K562 (cell line): ENCODE data around the gene ZNF232. TPM values are rescaled to one million over a fixed set of nuclear protein-coding genes. Genes with fewer than 3 reads are reported as not detected.

Source experiments
- ATAC-seq: fragments of 200-7000 bp; cut with Tn5 transposase; 3 replicates; pipeline ENCODE4 v1.9.1; 2020; ENCODE audit warnings: moderate library complexity
- Bru-seq: library from RNA; stranded (reverse); fragments of 400-500 nt; gene quantifications from one replicate; lab custom pipeline; 2021; lab: Mats Ljungman, UMichigan
- BruChase-seq, 2 experiments: library from RNA; stranded (reverse); fragments of 400-500 nt; gene quantifications; one replicate each; lab custom pipeline; 2021; lab: Mats Ljungman, UMichigan
- BruUV-seq: library from RNA; stranded (reverse); fragments of 400-500 nt; replicated peaks from 2 replicates; lab custom pipeline; 2021; lab: Mats Ljungman, UMichigan
- CTCF ChIA-PET: fragments of 300-600 bp; formaldehyde crosslinking; extraction: SDS; loops from one replicate; lab custom pipeline; 2021; ENCODE audit warnings: low intra/inter-chr PET ratio; lab: Yijun Ruan, JAX
- POLR2A ChIA-PET: fragments of 300-600, 350-650 bp; sonication (Branson Sonifier 250); formaldehyde crosslinking; extraction: SDS; loops from one replicate; lab custom pipeline; 2021; ENCODE audit warnings: antibody characterized with exemption, inconsistent platforms; lab: Yijun Ruan, JAX
- DNase-seq, 4 experiments: peaks; one replicate each; pipeline versions ENCODE4 v3.0.0 to v3.0.0-alpha.2; 2011 to 2018; ENCODE audit warnings: low spot score in 3 of 4, mixed read lengths in 3 of 4; ENCODE audit errors: extremely low read depth in 1 of 4
- FAIRE-seq: peaks from 2 replicates; lab custom pipeline; 2011; peaks lifted over from hg19 to GRCh38; lab: Jason Lieb, UNC
- H2AFZ ChIP-seq: 2 replicates; pipeline ENCODE4 v1.6.0; 2011; ENCODE audit warnings: low read depth, low read length, control low read depth, inconsistent platforms
- H3K27ac ChIP-seq: fragments of 200-600 bp; 3 replicates; pipeline ENCODE4 v1.8.0; 2011; ENCODE audit warnings: low read depth, mild to moderate bottlenecking, control low read depth, inconsistent platforms, low read length, moderate library complexity, mixed read lengths; ENCODE audit errors: extremely low read depth
- H3K27me3 ChIP-seq, 2 experiments: fragments of 300-600 bp in 1 of 2; 2 replicates in 1 of 2; 3 replicates in 1 of 2; pipeline versions ENCODE4 v1.6.0 to v1.8.0; 2011; ENCODE audit warnings: inconsistent platforms in 2 of 2, low read length in 2 of 2, mild to moderate bottlenecking in 1 of 2, mixed read lengths in 1 of 2, moderate library complexity in 1 of 2; ENCODE audit not compliant: control insufficient read depth in 2 of 2, insufficient read depth in 2 of 2
- H3K36me3 ChIP-seq: fragments of 300-600 bp; 3 replicates; pipeline ENCODE4 v1.8.0; 2011; ENCODE audit warnings: mild to moderate bottlenecking, low read length, inconsistent platforms; ENCODE audit not compliant: control insufficient read depth, insufficient read depth
- H3K4me1 ChIP-seq, 2 experiments: fragments of 200-600 bp in 1 of 2; replicated peaks in 1 of 2; 2 replicates in 1 of 2; 3 replicates in 1 of 2; pipeline versions ENCODE4 v1.5.1 to v1.8.0; 2011; ENCODE audit warnings: inconsistent platforms in 2 of 2, low read length in 2 of 2, mild to moderate bottlenecking in 1 of 2, mixed read lengths in 1 of 2, moderate library complexity in 1 of 2; ENCODE audit not compliant: control insufficient read depth in 2 of 2, insufficient read depth in 2 of 2
- H3K4me2 ChIP-seq: 2 replicates; pipeline ENCODE4 v1.6.1; 2011; ENCODE audit warnings: low read length, control low read depth, inconsistent platforms, mixed read lengths; ENCODE audit not compliant: insufficient read depth
- H3K4me3 ChIP-seq: fragments of 200-600 bp; sonication (generic), shearing (Covaris generic); 2 replicates; pipeline ENCODE4 v1.5.1; 2016; ENCODE audit warnings: control low read depth, inconsistent platforms
- H3K79me2 ChIP-seq: fragments of 200-600 bp; 3 replicates; pipeline ENCODE4 v1.8.0; 2011; ENCODE audit warnings: low read length, inconsistent platforms; ENCODE audit not compliant: control insufficient read depth, insufficient read depth
- H3K9ac ChIP-seq, 2 experiments: 2 replicates each; pipeline versions ENCODE4 v1.6.0 to v1.6.1; 2011; ENCODE audit warnings: low read depth in 2 of 2, low read length in 2 of 2, control low read depth in 1 of 2, inconsistent platforms in 1 of 2, mild to moderate bottlenecking in 1 of 2, mixed read lengths in 1 of 2; ENCODE audit not compliant: insufficient read depth in 1 of 2
- H3K9me1 ChIP-seq: one replicate; pipeline ENCODE4 v1.6.0; 2011; ENCODE audit warnings: inconsistent platforms, mild to moderate bottlenecking, low read length, moderate library complexity; ENCODE audit not compliant: control insufficient read depth, insufficient read depth
- H3K9me3 ChIP-seq: replicated peaks from 2 replicates; pipeline ENCODE4 v1.5.1; 2011; ENCODE audit warnings: low read depth, low read length, inconsistent platforms; ENCODE audit not compliant: control insufficient read depth, insufficient read depth
- H4K20me1 ChIP-seq: replicated peaks from 2 replicates; pipeline ENCODE4 v1.6.1; 2011; ENCODE audit warnings: low read length, inconsistent platforms, mixed read lengths; ENCODE audit not compliant: control insufficient read depth, insufficient read depth
- ARNT ChIP-seq, 2 experiments: fragments of 450-650 bp; IDR thresholded peaks; 2 replicates each; pipeline ENCODE4 v1.6.1; 2016; ENCODE audit warnings: mild to moderate bottlenecking in 1 of 2
- BRCA1 ChIP-seq, 2 experiments: fragments of 450-650 bp in 1 of 2; sonication (generic) in 1 of 2; formaldehyde crosslinking in 1 of 2; IDR thresholded peaks; 2 replicates each; pipeline versions ENCODE4 v1.5.0 to v1.6.1; 2017 to 2020; ENCODE audit warnings: mild to moderate bottlenecking in 1 of 2, missing genetic modification reagents in 1 of 2
- ETV5 ChIP-seq: sonication (generic); formaldehyde crosslinking; IDR thresholded peaks from 2 replicates; pipeline ENCODE4 v1.4.0; 2020; ENCODE audit warnings: low read depth, mild to moderate bottlenecking, missing genetic modification reagents
- FOS ChIP-seq: IDR thresholded peaks from 3 replicates; pipeline ENCODE4 v1.6.1; 2011; ENCODE audit not compliant: insufficient read length; ENCODE audit errors: extremely low read depth
- FOXK2 ChIP-seq, 2 experiments: fragments of 450-650 bp; IDR thresholded peaks in 1 of 2; conservative IDR thresholded peaks in 1 of 2; 2 replicates each; pipeline ENCODE4 v1.6.1; 2016; ENCODE audit warnings: low read depth in 2 of 2, mild to moderate bottlenecking in 1 of 2
- ILF3 ChIP-seq: fragments of 450-650 bp; IDR thresholded peaks from 2 replicates; pipeline ENCODE4 v1.6.1; 2018; ENCODE audit warnings: antibody characterized with exemption, mild to moderate bottlenecking, moderate library complexity, borderline replicate concordance
- SRSF9 ChIP-seq: fragments of 200-400 bp; formaldehyde crosslinking; IDR thresholded peaks from 2 replicates; pipeline ENCODE4 v1.6.1; 2017; ENCODE audit warnings: low read depth, low read length, borderline replicate concordance
- XRCC5 ChIP-seq: fragments of 200-400 bp; formaldehyde crosslinking; IDR thresholded peaks from 2 replicates; pipeline ENCODE4 v1.6.1; 2017; ENCODE audit warnings: low read depth, mild to moderate bottlenecking, low read length
- ZNF778 ChIP-seq: fragments of 450-650 bp; formaldehyde crosslinking; IDR thresholded peaks from 2 replicates; pipeline ENCODE4 v1.4.0; 2020; ENCODE audit warnings: mild to moderate bottlenecking, moderate library complexity
- WGBS: fragments of 100-300 bp; shearing (Covaris generic); methylation state at CpG from one replicate; pipeline ENCODE4 v1.1.6; 2016; ENCODE audit warnings: low coverage, mixed read lengths; ENCODE audit not compliant: insufficient coverage; ENCODE audit errors: missing lambda C conversion rate; 5-methylcytosine and 5-hydroxymethylcytosine counted together
- in situ Hi-C: fragments of 300-500 bp; cut with MboI; formaldehyde crosslinking; loops from 4 replicates; pipeline ENCODE4 v1.15.0; 2018; ENCODE audit warnings: inconsistent platforms, mixed read lengths
- intact Hi-C: fragments of 100-400 bp; cut with micrococcal nuclease; formaldehyde crosslinking; loops from 2 replicates; pipeline ENCODE4 v1.14.2; 2022
- long read RNA-seq, 3 experiments: library from polyadenylated mRNA in 2 of 3; library from RNA in 1 of 3; unstranded in 2 of 3; stranded (forward) in 1 of 3; transcript quantifications; one replicate each; pipeline ENCODE4 v2.0.0, GENCODE V29; 2019 to 2022
- polyA minus RNA-seq, 3 experiments: library from RNA; depleted of rRNA, polyadenylated mRNA; stranded (reverse); fragments of >200 nt; gene quantifications; 2 replicates each; pipeline ENCODE4 v1.2.3, GENCODE V29; 2011
- polyA plus RNA-seq, 8 experiments: library from polyadenylated mRNA; depleted of rRNA in 4 of 8; stranded (reverse) in 5 of 8; unstranded in 3 of 8; fragments of >200 nt; fragmentation: Nextera tagmentation in 2 of 8; fragmentation: Illumina TruSeq in 1 of 8; extraction: Ambion mirVana in 2 of 8; extraction: Trizol in 1 of 8; gene quantifications; 2 replicates each; pipeline versions ENCODE4 v1.2.1 to v1.2.3, GENCODE V29; 2011 to 2014; ENCODE audit warnings: inconsistent platforms in 1 of 8, missing spikeins in 1 of 8
- total RNA-seq, 7 experiments: library from RNA; depleted of rRNA in 6 of 7; stranded (reverse); fragments of >200 nt in 6 of 7; fragmentation: Illumina TruSeq in 2 of 7; extraction: Trizol in 2 of 7; gene quantifications; 2 replicates each; pipeline versions ENCODE4 v1.2.1 to v1.2.3, GENCODE V29; 2011 to 2021; ENCODE audit warnings: low replicate concordance in 1 of 7

Gene ZNF232
- 16.4 and 16.9 TPM in 2 replicates for total RNA-seq (2011; cell fraction: chromatin; rRNA removed; ENCODE audit: low replicate concordance)
- 12.9 and 16.8 TPM in 2 replicates for total RNA-seq (2011; cell fraction: nucleolus; rRNA removed)
- 14.3 and 14.7 TPM in 2 replicates for total RNA-seq (2011; cell fraction: nucleoplasm; rRNA removed)
- 11.1 and 13.2 TPM in 2 replicates for total RNA-seq (2014; rRNA removed)
- 14.6 and 16.5 TPM in 2 replicates for total RNA-seq (2014; rRNA removed; fragmentation: Illumina TruSeq; extraction: Trizol)
- total RNA-seq (2015; rRNA removed; fragmentation: Illumina TruSeq; extraction: Trizol): 11.2 and 11.7 TPM in 2 replicates
- 13.0 and 13.1 TPM in 2 replicates for total RNA-seq (2021)
- polyA plus RNA-seq (2011; rRNA removed): 4.4 and 10.6 TPM in 2 replicates
- 2.9 and 5.1 TPM in 2 replicates for polyA plus RNA-seq (2011; cell fraction: cytosol; rRNA removed)
- 6.7 and 12.5 TPM in 2 replicates for polyA plus RNA-seq (2011; cell fraction: nucleus; rRNA removed)
- 5.1 and 8.2 TPM in 2 replicates for polyA plus RNA-seq (2012)
- 13.6 and 14.7 TPM in 2 replicates for polyA plus RNA-seq (2014; fragmentation: Illumina TruSeq; extraction: Trizol)
- 10 to 100 TPM; 18.8 to 26.0 TPM for polyA plus RNA-seq (2014; fragmentation: Nextera tagmentation; extraction: Ambion mirVana)
- polyA plus RNA-seq (2014; rRNA removed): 12.6 and 14.2 TPM in 2 replicates
- polyA minus RNA-seq (2011; rRNA and poly(A)+ RNA removed): 6.8 and 10.7 TPM in 2 replicates
- polyA minus RNA-seq (2011; cell fraction: cytosol; rRNA and poly(A)+ RNA removed): 2.0 and 5.8 TPM in 2 replicates
- 4.4 and 5.0 TPM in 2 replicates for polyA minus RNA-seq (2011; cell fraction: nucleus; rRNA and poly(A)+ RNA removed)
- percentile 56 among the genes with signal in this experiment for Bru-seq, nascent RNA
- percentile 52 among the genes with signal in this experiment for BruChase-seq, experiment 1, labeled RNA remaining after a 2-hour chase
- BruChase-seq, experiment 2, labeled RNA remaining after a 6-hour chase: percentile 57 among the genes with signal in this experiment
- long read RNA-seq, experiment 1, transcript ZNF232-205 (5 exons, 1,553 nt): major isoform, 8 of 36 reads
- long read RNA-seq, experiment 1, partial matches to known transcripts: 3 of 36 reads
- long read RNA-seq, experiment 1, other reads (novel, unspliced or antisense): 21 of 36 reads
- long read RNA-seq, experiment 2, partial matches to known transcripts: 1 of 9 reads
- long read RNA-seq, experiment 2, other reads (novel, unspliced or antisense): 6 of 9 reads
- long read RNA-seq, experiment 3, transcript ZNF232-205 (5 exons, 1,553 nt): major isoform, 5 of 13 reads
- long read RNA-seq, experiment 3, partial matches to known transcripts: 2 of 13 reads
- long read RNA-seq, experiment 3, other reads (novel, unspliced or antisense): 6 of 13 reads

GRCh38 chr17:5111402-5112204 lies at the start of gene ZNF232:
TSS of gene ZNF232 (minus strand) at chr17:5111878. CDS start at chr17:5111822, 56 bp downstream.
- H3K27me3 ChIP-seq: no peaks in the 10 kb centered on the region
- peaks cover 4 to 10% of the 10 kb centered on the region in 2 experiments; a peak in 4 of 5 replicates for H3K4me1 ChIP-seq
- H3K27ac ChIP-seq: peak within 1 kb of the TSS; percentile 95
- no TSS peak for BruUV-seq
- H2AFZ ChIP-seq: peak within 1 kb of the TSS; percentile 91
- H3K4me2 ChIP-seq: peak within 1 kb of the TSS; percentile 95
- peaks cover 25% of the 10 kb centered on the region for H3K79me2 ChIP-seq
- ATAC-seq: peak; percentile 99
- peak; percentile 89 to 94 (median 92) for DNase-seq
- FAIRE-seq: peak; percentile 82
- no peaks in the 10 kb centered on the region for H3K9me1 ChIP-seq
- ChIA-PET POLR2A (interaction anchor here (0.6 to 1.5 kb wide), 3 partner anchors 10 to 243 kb away, joined by 3 to 4 read pairs (median 3); no protein-coding TSS in a partner anchor), CTCF (no interaction called here)
- 0% methylated on average over 19 of the region's 69 CpGs for WGBS
- H3K9me3 ChIP-seq: no peaks in the 10 kb centered on the region
- no peaks in the 10 kb centered on the region for H4K20me1 ChIP-seq
- peak within 1 kb of the TSS; percentile 65 for H3K4me3 ChIP-seq
- intact Hi-C loops: no loop called here
- H3K36me3 ChIP-seq: peaks cover 38% of the 10 kb centered on the region
- in situ Hi-C loops: no loop called here
- peak within 1 kb of the TSS; percentile 94 to 96 for H3K9ac ChIP-seq
- TF ChIP-seq ILF3 (no peak), ZNF778 (CRISPR knock-in tag) (no peak), ARNT (IDR thresholded peaks at IDR 0.05) (no peak), FOS (no peak), SRSF9 (no peak), FOXK2 (conservative IDR thresholded peaks at IDR 0.05 in 1 of 2, IDR thresholded peaks at IDR 0.05 in 1 of 2; ENCODE audit: low read depth in 2 of 2) (no peak), BRCA1 (IDR thresholded peaks at IDR 0.05) (no peak), BRCA1 (CRISPR knock-in tag; IDR thresholded peaks at IDR 0.05) (no peak), XRCC5 (0 out of 2 replicates have a peak, but pooled peaks have one; percentile 24), ETV5 (CRISPR knock-in tag) (peak; percentile 63; the same call in 1 of the 2 replicates)
